Measurements from ENCODE around the gene PCDHB5. TPM values are rescaled to one million over a fixed set of nuclear protein-coding genes. Genes with fewer than 3 reads are reported as not detected.
A peak's percentile ranks its signal among the peaks of the same experiment; 100 is the strongest.
"Not testable (repeated sequence)": the region's sequence is repeated elsewhere in the genome, so short reads cannot be mapped to it uniquely, and the experiment has no call there.

The PCDHB5 gene
- polyA plus RNA-seq, 1 of the 3 experiments (the other 2 are of a cell fraction) = 0.10 TPM

DNA sequence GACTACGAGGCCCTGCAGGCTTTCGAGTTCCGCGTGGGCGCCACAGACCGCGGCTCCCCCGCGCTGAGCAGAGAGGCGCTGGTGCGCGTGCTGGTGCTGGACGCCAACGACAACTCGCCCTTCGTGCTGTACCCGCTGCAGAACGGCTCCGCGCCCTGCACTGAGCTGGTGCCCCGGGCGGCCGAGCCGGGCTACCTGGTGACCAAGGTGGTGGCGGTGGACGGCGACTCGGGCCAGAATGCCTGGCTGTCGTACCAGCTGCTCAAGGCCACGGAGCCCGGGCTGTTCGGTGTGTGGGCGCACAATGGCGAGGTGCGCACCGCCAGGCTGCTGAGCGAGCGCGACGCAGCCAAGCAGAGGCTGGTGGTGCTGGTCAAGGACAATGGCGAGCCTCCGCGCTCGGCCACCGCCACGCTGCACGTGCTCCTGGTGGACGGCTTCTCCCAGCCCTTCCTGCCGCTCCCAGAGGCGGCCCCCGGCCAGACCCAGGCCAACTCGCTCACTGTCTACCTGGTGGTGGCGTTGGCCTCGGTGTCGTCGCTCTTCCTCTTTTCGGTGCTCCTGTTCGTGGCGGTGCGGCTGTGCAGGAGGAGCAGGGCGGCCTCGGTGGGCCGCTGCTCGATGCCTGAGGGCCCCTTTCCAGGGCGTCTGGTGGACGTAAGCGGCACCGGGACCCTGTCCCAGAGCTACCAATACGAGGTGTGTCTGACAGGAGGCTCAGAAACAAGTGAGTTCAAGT is 49.3 kb downstream of the PCDHB5 start:
- H3K79me2 ChIP-seq (ENCODE audit: insufficient read depth); CTCF ChIA-PET: not testable (repeated sequence)

DNA sequence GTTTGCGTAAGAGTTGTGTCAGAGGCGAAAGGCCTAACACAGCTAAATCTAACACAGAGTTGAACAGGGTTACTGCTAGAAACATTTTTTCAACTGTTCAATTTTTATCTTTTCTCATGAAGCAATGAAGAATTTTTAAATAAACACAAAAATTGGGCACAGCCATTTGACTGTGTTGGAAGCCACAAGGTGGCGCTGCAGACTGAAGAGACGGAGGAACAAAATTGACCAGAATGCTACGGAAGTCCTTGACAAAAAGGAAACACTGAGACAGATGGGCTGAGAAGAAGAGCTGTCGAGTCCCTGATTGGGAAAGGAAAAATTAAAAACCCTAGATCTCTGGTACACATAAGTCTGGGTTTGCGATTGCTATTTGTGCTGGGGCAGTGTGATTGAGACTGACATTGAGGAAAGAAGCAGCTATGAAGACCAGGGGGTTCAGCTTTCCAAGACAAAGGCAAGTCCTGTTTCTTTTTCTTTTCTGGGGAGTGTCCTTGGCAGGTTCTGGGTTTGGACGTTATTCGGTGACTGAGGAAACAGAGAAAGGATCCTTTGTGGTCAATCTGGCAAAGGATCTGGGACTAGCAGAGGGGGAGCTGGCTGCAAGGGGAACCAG is 52.0 kb downstream of the PCDHB5 start, which contains the start of gene PCDHB9:
Gene PCDHB9 (plus strand): TSS at position 265 of the 616 bp plus-strand sequence. CDS start 158 bp downstream, at position 423.
- TF ChIP-seq, protein P1, sequence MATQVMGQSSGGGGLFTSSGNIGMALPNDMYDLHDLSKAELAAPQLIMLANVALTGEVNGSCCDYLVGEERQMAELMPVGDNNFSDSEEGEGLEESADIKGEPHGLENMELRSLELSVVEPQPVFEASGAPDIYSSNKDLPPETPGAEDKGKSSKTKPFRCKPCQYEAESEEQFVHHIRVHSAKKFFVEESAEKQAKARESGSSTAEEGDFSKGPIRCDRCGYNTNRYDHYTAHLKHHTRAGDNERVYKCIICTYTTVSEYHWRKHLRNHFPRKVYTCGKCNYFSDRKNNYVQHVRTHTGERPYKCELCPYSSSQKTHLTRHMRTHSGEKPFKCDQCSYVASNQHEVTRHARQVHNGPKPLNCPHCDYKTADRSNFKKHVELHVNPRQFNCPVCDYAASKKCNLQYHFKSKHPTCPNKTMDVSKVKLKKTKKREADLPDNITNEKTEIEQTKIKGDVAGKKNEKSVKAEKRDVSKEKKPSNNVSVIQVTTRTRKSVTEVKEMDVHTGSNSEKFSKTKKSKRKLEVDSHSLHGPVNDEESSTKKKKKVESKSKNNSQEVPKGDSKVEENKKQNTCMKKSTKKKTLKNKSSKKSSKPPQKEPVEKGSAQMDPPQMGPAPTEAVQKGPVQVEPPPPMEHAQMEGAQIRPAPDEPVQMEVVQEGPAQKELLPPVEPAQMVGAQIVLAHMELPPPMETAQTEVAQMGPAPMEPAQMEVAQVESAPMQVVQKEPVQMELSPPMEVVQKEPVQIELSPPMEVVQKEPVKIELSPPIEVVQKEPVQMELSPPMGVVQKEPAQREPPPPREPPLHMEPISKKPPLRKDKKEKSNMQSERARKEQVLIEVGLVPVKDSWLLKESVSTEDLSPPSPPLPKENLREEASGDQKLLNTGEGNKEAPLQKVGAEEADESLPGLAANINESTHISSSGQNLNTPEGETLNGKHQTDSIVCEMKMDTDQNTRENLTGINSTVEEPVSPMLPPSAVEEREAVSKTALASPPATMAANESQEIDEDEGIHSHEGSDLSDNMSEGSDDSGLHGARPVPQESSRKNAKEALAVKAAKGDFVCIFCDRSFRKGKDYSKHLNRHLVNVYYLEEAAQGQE (IDR thresholded peaks at IDR 0.05; ENCODE audit: low read depth, low read length) = no peak
- TF ChIP-seq RAD21 (IDR thresholded peaks at IDR 0.05; ENCODE audit: low read length) (peak; percentile 59), SMC3 (IDR thresholded peaks at IDR 0.05; ENCODE audit: low read depth, low read length) (peak; percentile 29)
- TF ChIP-seq, protein P2, sequence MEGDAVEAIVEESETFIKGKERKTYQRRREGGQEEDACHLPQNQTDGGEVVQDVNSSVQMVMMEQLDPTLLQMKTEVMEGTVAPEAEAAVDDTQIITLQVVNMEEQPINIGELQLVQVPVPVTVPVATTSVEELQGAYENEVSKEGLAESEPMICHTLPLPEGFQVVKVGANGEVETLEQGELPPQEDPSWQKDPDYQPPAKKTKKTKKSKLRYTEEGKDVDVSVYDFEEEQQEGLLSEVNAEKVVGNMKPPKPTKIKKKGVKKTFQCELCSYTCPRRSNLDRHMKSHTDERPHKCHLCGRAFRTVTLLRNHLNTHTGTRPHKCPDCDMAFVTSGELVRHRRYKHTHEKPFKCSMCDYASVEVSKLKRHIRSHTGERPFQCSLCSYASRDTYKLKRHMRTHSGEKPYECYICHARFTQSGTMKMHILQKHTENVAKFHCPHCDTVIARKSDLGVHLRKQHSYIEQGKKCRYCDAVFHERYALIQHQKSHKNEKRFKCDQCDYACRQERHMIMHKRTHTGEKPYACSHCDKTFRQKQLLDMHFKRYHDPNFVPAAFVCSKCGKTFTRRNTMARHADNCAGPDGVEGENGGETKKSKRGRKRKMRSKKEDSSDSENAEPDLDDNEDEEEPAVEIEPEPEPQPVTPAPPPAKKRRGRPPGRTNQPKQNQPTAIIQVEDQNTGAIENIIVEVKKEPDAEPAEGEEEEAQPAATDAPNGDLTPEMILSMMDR (IDR thresholded peaks at IDR 0.05) = peak; percentile 71
- Histone ChIP-seq H3K27ac (ENCODE audit: low read depth in 2 of 2, low read length in 1 of 2) (no peak within 1 kb of the TSS; a peak in 1 of 4 replicates), H3K4me1 (ENCODE audit: control insufficient read depth in 1 of 2, insufficient read depth in 2 of 2, low read depth in 1 of 2, low read length in 1 of 2) (no peaks in the 10 kb centered on the region), H3K36me3 (replicated peaks in 1 of 2; ENCODE audit: control insufficient read depth in 1 of 2, insufficient read depth in 2 of 2, low read length in 1 of 2) (peaks cover 0 to 10% of the 10 kb centered on the region in 2 experiments), H3K4me3 (ENCODE audit: low read depth in 2 of 2, low read length in 1 of 2) (peak within 1 kb of the TSS; percentile 45 to 59), H4K20me1 (ENCODE audit: insufficient read depth) (no peaks in the 10 kb centered on the region), H2AFZ (ENCODE audit: low read depth) (peak within 1 kb of the TSS; percentile 67; the same call in 1 of the 2 replicates), H3K79me2 (ENCODE audit: insufficient read depth) (no peaks in the 10 kb centered on the region), H3F3A (replicated peaks; ENCODE audit: insufficient read depth) (no peaks in the 10 kb centered on the region), H3K9me2 (no peaks in the 10 kb centered on the region), H3K27me3 (ENCODE audit: insufficient read depth) (no peaks in the 10 kb centered on the region), H3K9ac (peak within 1 kb of the TSS; percentile 42; the same call in 1 of the 2 replicates), H3K4me2 (peak within 1 kb of the TSS; percentile 60), H3K9me3 (no peaks in the 10 kb centered on the region)
- 41% methylated on average over 9 of the region's 9 CpGs for WGBS (ENCODE audit: low lambda C conversion rate)
- ChIA-PET CTCF (interaction anchor here (0.6 to 3.5 kb wide), 28 partner anchors 9 to 392 kb away, joined by 3 to 23 read pairs (median 4); partner anchors contain the start of genes PCDHA12, PCDHA8, PCDHB11 and PCDHB12), POLR2A (no interaction called here)
- DNase-seq = peak; percentile 61

More for the DNA sequence above, 49.3 kb downstream of the PCDHB5 start:
- DNase-seq; H3K4me3 ChIP-seq (ENCODE audit: low read depth in 2 of 2, low read length in 1 of 2); POLR2A ChIA-PET; H3K4me1 ChIP-seq (ENCODE audit: control insufficient read depth in 1 of 2, insufficient read depth in 2 of 2, low read depth in 1 of 2, low read length in 1 of 2); H3K9me2 ChIP-seq; H4K20me1 ChIP-seq (ENCODE audit: insufficient read depth); H3K36me3 ChIP-seq (replicated peaks in 1 of 2; ENCODE audit: control insufficient read depth in 1 of 2, insufficient read depth in 2 of 2, low read length in 1 of 2); H3K9me3 ChIP-seq; H3K27me3 ChIP-seq (ENCODE audit: insufficient read depth); H3K9ac ChIP-seq; H3K4me2 ChIP-seq; H2AFZ ChIP-seq (ENCODE audit: low read depth); H3F3A ChIP-seq (replicated peaks; ENCODE audit: insufficient read depth); H3K27ac ChIP-seq (ENCODE audit: low read depth in 2 of 2, low read length in 1 of 2): not testable (repeated sequence)
- 58% methylated on average over 20 of the region's 69 CpGs for WGBS (ENCODE audit: low lambda C conversion rate)

Other genes with a start within 250 kb of the PCDHB5 start
- gene PCDHAC1, start 208.9 kb upstream of the PCDHB5 start, polyA plus RNA-seq (2012; rRNA removed) = 0.08 and 0.21 TPM in 2 replicates
- 0.39 and 0.76 TPM in 2 replicates for gene PCDHAC2, start 168.7 kb upstream of the PCDHB5 start, polyA plus RNA-seq (2012; rRNA removed)
- gene PCDHB1, start 83.8 kb upstream of the PCDHB5 start, polyA plus RNA-seq (2012; rRNA removed) = not detected in 2 replicates
- 1.6 and 1.8 TPM in 2 replicates for gene PCDHB2, start 40.6 kb upstream of the PCDHB5 start, polyA plus RNA-seq (2012; rRNA removed)
- 1.7 and 2.2 TPM in 2 replicates for gene PCDHB3, start 34.7 kb upstream of the PCDHB5 start, polyA plus RNA-seq (2012; rRNA removed)
- 0.36 and 0.51 TPM in 2 replicates for gene PCDHB4, start 13.4 kb upstream of the PCDHB5 start, polyA plus RNA-seq (2012; rRNA removed)
- gene PCDHB6, start 14.9 kb downstream of the PCDHB5 start, polyA plus RNA-seq (2012; rRNA removed) = 3.9 and 5.0 TPM in 2 replicates
- gene PCDHB7, start 37.4 kb downstream of the PCDHB5 start, polyA plus RNA-seq (2012; rRNA removed) = 1.5 and 1.7 TPM in 2 replicates
- 3.0 and 3.4 TPM in 2 replicates for gene PCDHB8, start 42.6 kb downstream of the PCDHB5 start, polyA plus RNA-seq (2012; rRNA removed)
- gene PCDHB16, start 47.2 kb downstream of the PCDHB5 start, polyA plus RNA-seq (2012; rRNA removed) = 2.3 and 2.7 TPM in 2 replicates
- 1.4 and 2.4 TPM in 2 replicates for gene PCDHB9, start 52.0 kb downstream of the PCDHB5 start, polyA plus RNA-seq (2012; rRNA removed)
- 1.4 and 1.5 TPM in 2 replicates for gene PCDHB10, start 57.1 kb downstream of the PCDHB5 start, polyA plus RNA-seq (2012; rRNA removed)
- 0.41 and 0.61 TPM in 2 replicates for gene PCDHB11, start 64.4 kb downstream of the PCDHB5 start, polyA plus RNA-seq (2012; rRNA removed)
- 1.9 and 2.0 TPM in 2 replicates for gene PCDHB12, start 73.5 kb downstream of the PCDHB5 start, polyA plus RNA-seq (2012; rRNA removed)
- 0.85 and 0.88 TPM in 2 replicates for gene PCDHB13, start 78.7 kb downstream of the PCDHB5 start, polyA plus RNA-seq (2012; rRNA removed)
- gene PCDHB14, start 88.1 kb downstream of the PCDHB5 start, polyA plus RNA-seq (2012; rRNA removed) = 9.7 and 10.6 TPM in 2 replicates
- gene PCDHB15, start 110.2 kb downstream of the PCDHB5 start, polyA plus RNA-seq (2012; rRNA removed) = 0.99 and 1.3 TPM in 2 replicates
- gene SLC25A2, start 168.8 kb downstream of the PCDHB5 start, polyA plus RNA-seq (2012; rRNA removed) = not detected in 2 replicates
- 30.6 and 38.7 TPM in 2 replicates for gene TAF7, start 185.6 kb downstream of the PCDHB5 start, polyA plus RNA-seq (2012; rRNA removed)
- gene PCDHGA1, start 195.3 kb downstream of the PCDHB5 start, polyA plus RNA-seq (2012; rRNA removed) = 1.2 and 1.6 TPM in 2 replicates
- gene PCDHGA2, start 203.6 kb downstream of the PCDHB5 start, polyA plus RNA-seq (2012; rRNA removed) = 1.4 and 1.5 TPM in 2 replicates
- gene PCDHGA3, start 208.6 kb downstream of the PCDHB5 start, polyA plus RNA-seq (2012; rRNA removed) = 0.33 and 0.45 TPM in 2 replicates
- gene PCDHGB1, start 214.9 kb downstream of the PCDHB5 start, polyA plus RNA-seq (2012; rRNA removed) = 0.63 and 0.77 TPM in 2 replicates
- gene PCDHGA4, start 219.8 kb downstream of the PCDHB5 start, polyA plus RNA-seq (2012; rRNA removed) = 1.8 and 2.2 TPM in 2 replicates
- gene PCDHGB2, start 224.8 kb downstream of the PCDHB5 start, polyA plus RNA-seq (2012; rRNA removed) = 3.7 and 4.5 TPM in 2 replicates
- 0.57 and 0.71 TPM in 2 replicates for gene PCDHGA5, start 229.0 kb downstream of the PCDHB5 start, polyA plus RNA-seq (2012; rRNA removed)
- gene PCDHGB3, start 235.0 kb downstream of the PCDHB5 start, polyA plus RNA-seq (2012; rRNA removed) = 0.53 and 0.63 TPM in 2 replicates
- 1.4 TPM in 2 replicates for gene PCDHGA6, start 238.7 kb downstream of the PCDHB5 start, polyA plus RNA-seq (2012; rRNA removed)
- 3.4 and 7.8 TPM in 2 replicates for gene PCDHGA7, start 247.5 kb downstream of the PCDHB5 start, polyA plus RNA-seq (2012; rRNA removed)

All from SK-N-SH (cell line).